Left ventricle myocardium inferior (tissue), 1 donor: ENCODE results near the gene ABCG1. TPM values are rescaled to one million over a fixed set of nuclear protein-coding genes. Genes with fewer than 3 reads are reported as not detected.

Source experiments
- DNase-seq: peaks from one replicate; pipeline ENCODE4 v3.0.0-alpha.2; 2020
- H3K27ac ChIP-seq: fragments of 200-600 bp; replicated peaks from 2 replicates; pipeline ENCODE4 v1.8.0; 2021
- H3K27me3 ChIP-seq: fragments of 200-600 bp; 2 replicates; pipeline ENCODE4 v1.8.0; 2021; ENCODE audit warnings: low read depth
- H3K36me3 ChIP-seq: fragments of 200-600 bp; 2 replicates; pipeline ENCODE4 v1.8.0; 2021
- H3K4me1 ChIP-seq: fragments of 200-600 bp; 2 replicates; pipeline ENCODE4 v1.8.0; 2021
- H3K4me3 ChIP-seq: fragments of 200-600 bp; 2 replicates; pipeline ENCODE4 v1.8.0; 2021; ENCODE audit warnings: mild to moderate bottlenecking, moderate library complexity
- H3K9me3 ChIP-seq: fragments of 200-600 bp; replicated peaks from 2 replicates; pipeline ENCODE4 v1.8.0; 2021
- intact Hi-C: fragments of 100-400 bp; cut with micrococcal nuclease; formaldehyde crosslinking; loops from one replicate; pipeline ENCODE4 v1.11.0; 2022
- total RNA-seq: library from RNA; stranded (reverse); fragmentation: NEBNext Ultra II Directional; extraction: Animal tissue kit (Norgen Biotek cat#: 25700); gene quantifications from one replicate; pipeline ENCODE4 v1.2.1, GENCODE V29; 2021
- TF ChIP-seq, protein P1 (sequence below): fragments of 200-600 bp; IDR thresholded peaks from 2 replicates; pipeline ENCODE4 v1.8.0; 2021; ENCODE audit warnings: antibody characterized with exemption, mild to moderate bottlenecking, borderline replicate concordance
- donor health status: DM: no; HTN: yes; CAD: no; lungs with severe emphysema.

Gene ABCG1
- total RNA-seq, 1 donor from 2014 or later, result 8.7 TPM

GRCh38 chr21:42343963-42344510 lies 125.1 kb downstream of the ABCG1 start:
- intact Hi-C loops, result no loop called here
- TF ChIP-seq, protein P1, sequence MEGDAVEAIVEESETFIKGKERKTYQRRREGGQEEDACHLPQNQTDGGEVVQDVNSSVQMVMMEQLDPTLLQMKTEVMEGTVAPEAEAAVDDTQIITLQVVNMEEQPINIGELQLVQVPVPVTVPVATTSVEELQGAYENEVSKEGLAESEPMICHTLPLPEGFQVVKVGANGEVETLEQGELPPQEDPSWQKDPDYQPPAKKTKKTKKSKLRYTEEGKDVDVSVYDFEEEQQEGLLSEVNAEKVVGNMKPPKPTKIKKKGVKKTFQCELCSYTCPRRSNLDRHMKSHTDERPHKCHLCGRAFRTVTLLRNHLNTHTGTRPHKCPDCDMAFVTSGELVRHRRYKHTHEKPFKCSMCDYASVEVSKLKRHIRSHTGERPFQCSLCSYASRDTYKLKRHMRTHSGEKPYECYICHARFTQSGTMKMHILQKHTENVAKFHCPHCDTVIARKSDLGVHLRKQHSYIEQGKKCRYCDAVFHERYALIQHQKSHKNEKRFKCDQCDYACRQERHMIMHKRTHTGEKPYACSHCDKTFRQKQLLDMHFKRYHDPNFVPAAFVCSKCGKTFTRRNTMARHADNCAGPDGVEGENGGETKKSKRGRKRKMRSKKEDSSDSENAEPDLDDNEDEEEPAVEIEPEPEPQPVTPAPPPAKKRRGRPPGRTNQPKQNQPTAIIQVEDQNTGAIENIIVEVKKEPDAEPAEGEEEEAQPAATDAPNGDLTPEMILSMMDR, result no peak

GRCh38 chr21:42344631-42345030 lies 125.7 kb downstream of the ABCG1 start:
- Histone ChIP-seq H3K27ac (no peak overlapping the region), H3K4me1 (no peaks in the 10 kb centered on the region), H3K9me3 (no peaks in the 10 kb centered on the region), H3K36me3 (no peaks in the 10 kb centered on the region), H3K4me3 (no peak overlapping the region), H3K27me3 (peaks cover 38% of the 10 kb centered on the region)
- TF ChIP-seq, protein P1, result no peak
- intact Hi-C loops, result no loop called here
- DNase-seq, result no peak

More at GRCh38 chr21:42343963-42344510, 125.1 kb downstream of the ABCG1 start:
- no peaks in the 10 kb centered on the region for H3K36me3 ChIP-seq
- H3K9me3 ChIP-seq, result no peaks in the 10 kb centered on the region
- H3K27me3 ChIP-seq, result peaks cover 32% of the 10 kb centered on the region
- no peak overlapping the region for H3K27ac ChIP-seq
- DNase-seq, result no peak
- H3K4me1 ChIP-seq, result no peaks in the 10 kb centered on the region
- H3K4me3 ChIP-seq, result no peak overlapping the region

DNA sequence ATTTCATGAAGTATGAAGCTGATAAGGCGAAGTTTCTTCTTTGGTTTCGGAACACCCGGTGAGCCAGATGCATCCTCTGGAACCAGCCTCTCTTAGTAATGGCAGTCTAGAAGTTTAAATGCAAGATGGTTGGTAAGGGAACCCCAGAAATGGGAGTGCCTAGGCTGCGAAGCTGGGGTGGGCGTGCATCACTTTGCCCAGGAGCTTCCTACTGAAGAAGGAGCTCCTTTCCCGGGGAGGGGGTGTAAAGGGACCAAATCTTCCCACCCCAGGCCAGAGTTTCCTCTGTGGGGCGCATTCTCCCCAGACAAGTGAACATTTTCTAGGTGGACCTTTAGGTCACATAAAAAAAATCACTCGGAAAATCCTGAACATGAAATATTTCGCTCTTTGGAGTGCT lies 127.5 kb downstream of the ABCG1 start:
- TF ChIP-seq, protein P1, result no peak
- Histone ChIP-seq H3K27me3 (peaks cover 38% of the 10 kb centered on the region), H3K4me1 (no peaks in the 10 kb centered on the region), H3K9me3 (no peaks in the 10 kb centered on the region), H3K27ac (no peak overlapping the region), H3K36me3 (no peaks in the 10 kb centered on the region), H3K4me3 (no peak overlapping the region)
- intact Hi-C loops, result no loop called here
- no peak for DNase-seq

Other genes with a start within 250 kb of the ABCG1 start
- gene ZBTB21, start 208.8 kb upstream of the ABCG1 start, total RNA-seq, result 4.9 TPM
- gene UMODL1, start 147.8 kb upstream of the ABCG1 start, total RNA-seq, result 0.08 TPM
- 2.9 TPM for gene TFF3, start 96.3 kb downstream of the ABCG1 start, total RNA-seq
- not detected for gene TFF2, start 131.9 kb downstream of the ABCG1 start, total RNA-seq
- gene TFF1, start 147.4 kb downstream of the ABCG1 start, total RNA-seq, result not detected
- not detected for gene TMPRSS3, start 176.9 kb downstream of the ABCG1 start, total RNA-seq
- gene UBASH3A, start 184.8 kb downstream of the ABCG1 start, total RNA-seq, result not detected